ENCODE results near the gene COA1. TPM values are rescaled to one million over a fixed set of nuclear protein-coding genes. Genes with fewer than 3 reads are reported as not detected.

The COA1 gene
- polyA plus RNA-seq, 1 donor (not counting 4 experiments of a cell fraction or from before 2014, with no cell fraction given): 32.2 TPM

DNA sequence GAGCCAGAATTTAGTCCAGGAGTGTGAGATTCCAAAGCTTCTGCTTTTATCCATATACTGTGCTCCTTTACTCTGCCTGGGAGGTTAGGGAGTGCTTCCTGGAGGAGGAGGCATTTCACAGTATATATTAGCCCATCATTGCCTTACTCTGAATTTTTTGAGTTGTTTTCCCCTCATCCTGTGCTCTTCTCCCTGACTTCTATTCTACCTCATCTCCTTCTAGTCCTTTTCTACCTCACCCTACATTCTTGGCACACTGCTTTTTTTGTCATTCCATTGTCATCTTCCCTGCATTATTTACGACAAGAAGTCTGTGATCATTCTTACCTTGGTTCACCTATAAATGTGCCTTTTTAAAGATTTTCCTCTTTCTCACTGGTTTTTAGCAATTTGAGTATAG lies 125.1 kb downstream of the COA1 start:
- Histone ChIP-seq H3K36me3 (ENCODE audit: control insufficient read depth in 2 of 2, extremely low read depth in 1 of 2, insufficient read depth in 2 of 2, low read length in 2 of 2) (peaks cover 19 to 22% of the 10 kb centered on the region in 2 experiments), H3K4me2 (ENCODE audit: control insufficient read depth, extremely low read depth, insufficient read depth, low read depth, low read length) (no peak overlapping the region), H3K79me2 (ENCODE audit: control insufficient read depth, insufficient read depth, low read length) (peaks cover 95% of the 10 kb centered on the region), H3K9me3 (ENCODE audit: control insufficient read depth, low read depth, low read length) (no peaks in the 10 kb centered on the region), H3K4me1 (ENCODE audit: control insufficient read depth, extremely low read depth, insufficient read depth, low read length) (peaks cover 4% of the 10 kb centered on the region), H2AFZ (ENCODE audit: control insufficient read depth, low read length) (no peak overlapping the region), H3K27ac (ENCODE audit: control insufficient read depth, insufficient read depth, low read length) (no peak overlapping the region), H3K27me3 (ENCODE audit: control insufficient read depth, extremely low read depth, insufficient read depth, low read length) (no peaks in the 10 kb centered on the region), H3K4me3 (ENCODE audit: control insufficient read depth in 2 of 3, extremely low read depth in 1 of 3, insufficient read depth in 2 of 3, low read depth in 1 of 3, low read length in 3 of 3) (no peak overlapping the region), H3K9ac (ENCODE audit: control insufficient read depth, extremely low read depth, insufficient read depth, low read length) (no peak overlapping the region), H4K20me1 (ENCODE audit: control insufficient read depth, extremely low read depth, insufficient read depth, low read length) (peaks cover 8% of the 10 kb centered on the region), H3K9me1 (ENCODE audit: control insufficient read depth, extremely low read depth, insufficient read depth, low read length) (peaks cover 4% of the 10 kb centered on the region)
- TF ChIP-seq EZH2 (IDR thresholded peaks at IDR 0.05; ENCODE audit: low read length): no peak
- TF ChIP-seq CTCF (optimal IDR thresholded peaks at IDR 0.05 in 1 of 3, IDR thresholded peaks at IDR 0.05 in 1 of 3, conservative IDR thresholded peaks at IDR 0.05 in 1 of 3; ENCODE audit: extremely low read depth in 1 of 3, insufficient read depth in 2 of 3, low read length in 3 of 3): no peak
- dilution Hi-C loops (cut with MboI; ENCODE audit: extremely low pct_ligation_motif_present, low sequenced_read_pairs): no loop called here
- FAIRE-seq: no peak
- DNase-seq (ENCODE audit: low read depth, low spot score): no peak

GRCh38 chr7:43602256-43602655 lies 127.1 kb downstream of the COA1 start:
- no peaks in the 10 kb centered on the region for H3K9me3 ChIP-seq (ENCODE audit: control insufficient read depth, low read depth, low read length)
- peaks cover 12 to 21% of the 10 kb centered on the region in 2 experiments for H3K36me3 ChIP-seq (ENCODE audit: control insufficient read depth in 2 of 2, extremely low read depth in 1 of 2, insufficient read depth in 2 of 2, low read length in 2 of 2)
- peaks cover 4% of the 10 kb centered on the region for H3K9me1 ChIP-seq (ENCODE audit: control insufficient read depth, extremely low read depth, insufficient read depth, low read length)
- H3K27me3 ChIP-seq (ENCODE audit: control insufficient read depth, extremely low read depth, insufficient read depth, low read length): no peaks in the 10 kb centered on the region
- H2AFZ ChIP-seq (ENCODE audit: control insufficient read depth, low read length): no peak overlapping the region
- H3K4me3 ChIP-seq (ENCODE audit: control insufficient read depth in 2 of 3, extremely low read depth in 1 of 3, insufficient read depth in 2 of 3, low read depth in 1 of 3, low read length in 3 of 3): no peak overlapping the region
- peaks cover 7% of the 10 kb centered on the region for H4K20me1 ChIP-seq (ENCODE audit: control insufficient read depth, extremely low read depth, insufficient read depth, low read length)
- dilution Hi-C loops (cut with MboI; ENCODE audit: extremely low pct_ligation_motif_present, low sequenced_read_pairs): no loop called here
- H3K4me1 ChIP-seq (ENCODE audit: control insufficient read depth, extremely low read depth, insufficient read depth, low read length): peaks cover 4% of the 10 kb centered on the region
- FAIRE-seq: no peak
- H3K9ac ChIP-seq (ENCODE audit: control insufficient read depth, extremely low read depth, insufficient read depth, low read length): no peak overlapping the region
- H3K4me2 ChIP-seq (ENCODE audit: control insufficient read depth, extremely low read depth, insufficient read depth, low read depth, low read length): no peak overlapping the region
- no peak overlapping the region for H3K27ac ChIP-seq (ENCODE audit: control insufficient read depth, insufficient read depth, low read length)
- DNase-seq (ENCODE audit: low read depth, low spot score): no peak
- no peak for TF ChIP-seq EZH2 (IDR thresholded peaks at IDR 0.05; ENCODE audit: low read length)
- TF ChIP-seq CTCF (optimal IDR thresholded peaks at IDR 0.05 in 1 of 3, IDR thresholded peaks at IDR 0.05 in 1 of 3, conservative IDR thresholded peaks at IDR 0.05 in 1 of 3; ENCODE audit: extremely low read depth in 1 of 3, insufficient read depth in 2 of 3, low read length in 3 of 3): no peak
- H3K79me2 ChIP-seq (ENCODE audit: control insufficient read depth, insufficient read depth, low read length): peaks cover 98% of the 10 kb centered on the region
